HCT116 (cell line): ENCODE results near the gene SET. TPM values are rescaled to one million over a fixed set of nuclear protein-coding genes. Genes with fewer than 3 reads are reported as not detected.
"Not testable (repeated sequence)": the region's sequence is repeated elsewhere in the genome, so short reads cannot be mapped to it uniquely, and the experiment has no call there.

ENCODE experiments used
- ATAC-seq: fragments of 200-7000 bp; cut with Tn5 transposase; 2 replicates; pipeline ENCODE4 v1.9.1; 2020; ENCODE audit warnings: mild to moderate bottlenecking, moderate library complexity
- BruUV-seq: library from RNA; stranded (reverse); fragments of 400-500 nt; replicated peaks from 2 replicates; lab custom pipeline; 2021; lab: Mats Ljungman, UMichigan
- CTCF ChIA-PET: fragments of 300-600 bp; sonication (Branson Sonifier 250); formaldehyde crosslinking; loops from one replicate; lab custom pipeline; 2021; ENCODE audit warnings: antibody characterized with exemption; lab: Charles Lee
- POLR2A ChIA-PET: fragments of 300-600, 350-600 bp; sonication (Branson Sonifier 250); formaldehyde crosslinking; loops from one replicate; lab custom pipeline; 2021; ENCODE audit warnings: antibody characterized with exemption; lab: Charles Lee
- RAD21 ChIA-PET, 2 experiments: fragments of 300-600 bp; sonication (Branson Sonifier 250); formaldehyde crosslinking; loops; one replicate each; lab custom pipeline; 2023; ENCODE audit warnings: low total read pairs in 2 of 2; ENCODE audit not compliant: uncharacterized antibody in 2 of 2, unreplicated experiment in 2 of 2, low non-redundant PET in 1 of 2; lab: Charles Lee
- DNase-seq: peaks from one replicate; pipeline ENCODE4 v3.0.0-alpha.2; 2010; ENCODE audit warnings: low read depth, low spot score
- H2AFZ ChIP-seq: fragments of 200-600 bp; shearing (Covaris generic), sonication (generic); 2 replicates; pipeline ENCODE4 v1.6.1; 2017; ENCODE audit warnings: low read depth, mixed run types, mixed read lengths, antibody characterized with exemption, low read length; ENCODE audit not compliant: poor library complexity, severe bottlenecking
- H3K27ac ChIP-seq: 2 replicates; pipeline ENCODE4 v1.5.1; 2012; ENCODE audit warnings: low read depth, low read length
- H3K27me3 ChIP-seq: fragments of 200-600 bp; sonication (generic); 2 replicates; pipeline ENCODE4 v1.6.1; 2016; ENCODE audit warnings: mixed run types, low read length, mixed read lengths; ENCODE audit not compliant: insufficient read depth
- H3K36me3 ChIP-seq, 2 experiments: fragments of 200-500 bp in 1 of 2; fragments of 200-600 bp in 1 of 2; sonication (Bioruptor generic) in 1 of 2; sonication (generic) in 1 of 2; 2 replicates each; pipeline versions ENCODE4 v1.5.1 to v1.6.1; 2014 to 2016; ENCODE audit warnings: low read length in 2 of 2, inconsistent platforms in 1 of 2, mixed read lengths in 1 of 2, mixed run types in 1 of 2; ENCODE audit not compliant: insufficient read depth in 2 of 2, control insufficient read depth in 1 of 2
- H3K4me1 ChIP-seq, 2 experiments: fragments of 200-600 bp in 1 of 2; sonication (generic) in 1 of 2; 2 replicates each; pipeline versions ENCODE4 v1.5.1 to v1.6.1; 2012 to 2017; ENCODE audit warnings: low read length in 2 of 2, inconsistent platforms in 1 of 2, mild to moderate bottlenecking in 1 of 2, mixed read lengths in 1 of 2, mixed run types in 1 of 2, moderate library complexity in 1 of 2; ENCODE audit not compliant: insufficient read depth in 2 of 2, control insufficient read depth in 1 of 2
- H3K4me2 ChIP-seq: fragments of 200-600 bp; sonication (generic); 2 replicates; pipeline ENCODE4 v1.6.1; 2017; ENCODE audit warnings: mixed run types, low read length, mixed read lengths
- H3K4me3 ChIP-seq, 2 experiments: fragments of 200-600 bp in 1 of 2; sonication (generic) in 1 of 2; replicated peaks in 1 of 2; 2 replicates each; pipeline ENCODE4 v1.5.1; 2011 to 2016; ENCODE audit warnings: low read length in 2 of 2, control low read depth in 1 of 2, low read depth in 1 of 2, mild to moderate bottlenecking in 1 of 2, mixed read lengths in 1 of 2, mixed run types in 1 of 2
- H3K79me2 ChIP-seq: fragments of 200-600 bp; sonication (generic); 2 replicates; pipeline ENCODE4 v1.6.1; 2017; ENCODE audit warnings: mild to moderate bottlenecking, mixed run types, low read length, moderate library complexity, mixed read lengths; ENCODE audit not compliant: insufficient read depth
- H3K9ac ChIP-seq: fragments of 200-600 bp; sonication (generic); 2 replicates; pipeline ENCODE4 v1.6.1; 2016; ENCODE audit warnings: low read length, mixed read lengths
- H3K9me2 ChIP-seq: fragments of 200-600 bp; sonication (generic), shearing (Covaris generic); 2 replicates; pipeline ENCODE4 v1.6.1; 2017; ENCODE audit warnings: mixed run types, mild to moderate bottlenecking, moderate library complexity; ENCODE audit not compliant: insufficient read depth
- H3K9me3 ChIP-seq, 2 experiments: fragments of 200-500 bp in 1 of 2; fragments of 200-600 bp in 1 of 2; sonication (Bioruptor generic) in 1 of 2; sonication (generic) in 1 of 2; 2 replicates each; pipeline ENCODE4 v1.6.1; 2014 to 2017; ENCODE audit warnings: low read length in 2 of 2, mixed read lengths in 2 of 2, inconsistent platforms in 1 of 2, low read depth in 1 of 2, mild to moderate bottlenecking in 1 of 2, mixed run types in 1 of 2, moderate library complexity in 1 of 2; ENCODE audit not compliant: control insufficient read depth in 1 of 2, insufficient read depth in 1 of 2
- H4K20me1 ChIP-seq: fragments of 200-600 bp; sonication (generic), shearing (Covaris generic); 2 replicates; pipeline ENCODE4 v1.6.1; 2017; ENCODE audit warnings: mixed run types, mild to moderate bottlenecking, moderate library complexity; ENCODE audit not compliant: insufficient read depth
- CBX3 ChIP-seq: IDR thresholded peaks from 2 replicates; pipeline ENCODE4 v1.6.1; 2012; ENCODE audit warnings: low read depth
- CEBPB ChIP-seq: IDR thresholded peaks from 2 replicates; pipeline ENCODE4 v1.6.1; 2012; ENCODE audit warnings: low read depth
- EGR1 ChIP-seq: IDR thresholded peaks from 2 replicates; pipeline ENCODE4 v1.6.1; 2012; ENCODE audit warnings: low read depth
- EZH2phosphoT487 ChIP-seq: fragments of 200-600 bp; IDR thresholded peaks from 2 replicates; pipeline ENCODE4 v1.6.1; 2018; ENCODE audit warnings: antibody characterized with exemption, borderline replicate concordance
- FOSL1 ChIP-seq: IDR thresholded peaks from 2 replicates; pipeline ENCODE4 v1.6.1; 2012; ENCODE audit warnings: low read depth
- JUND ChIP-seq: IDR thresholded peaks from 2 replicates; pipeline ENCODE4 v1.6.1; 2012
- POLR2AphosphoS5 ChIP-seq: IDR thresholded peaks from 2 replicates; pipeline ENCODE4 v1.6.1; 2011; ENCODE audit warnings: mild to moderate bottlenecking, low read depth, low read length, moderate library complexity
- SP1 ChIP-seq: IDR thresholded peaks from 2 replicates; pipeline ENCODE4 v1.6.1; 2012; ENCODE audit warnings: low read depth
- intact Hi-C: fragments of 100-400 bp; cut with micrococcal nuclease; formaldehyde crosslinking; loops from 2 replicates; pipeline ENCODE4 v1.10.0; 2022
- total RNA-seq: library from RNA; stranded (reverse); gene quantifications from one replicate; pipeline ENCODE4 v1.2.1, GENCODE V29; 2021; ENCODE audit not compliant: unreplicated experiment
- TF ChIP-seq, protein P1 (sequence below): IDR thresholded peaks from 2 replicates; pipeline ENCODE4 v1.6.1; 2012

The SET gene
- total RNA-seq, 1 experiment from 2014 or later = 595 TPM

DNA sequence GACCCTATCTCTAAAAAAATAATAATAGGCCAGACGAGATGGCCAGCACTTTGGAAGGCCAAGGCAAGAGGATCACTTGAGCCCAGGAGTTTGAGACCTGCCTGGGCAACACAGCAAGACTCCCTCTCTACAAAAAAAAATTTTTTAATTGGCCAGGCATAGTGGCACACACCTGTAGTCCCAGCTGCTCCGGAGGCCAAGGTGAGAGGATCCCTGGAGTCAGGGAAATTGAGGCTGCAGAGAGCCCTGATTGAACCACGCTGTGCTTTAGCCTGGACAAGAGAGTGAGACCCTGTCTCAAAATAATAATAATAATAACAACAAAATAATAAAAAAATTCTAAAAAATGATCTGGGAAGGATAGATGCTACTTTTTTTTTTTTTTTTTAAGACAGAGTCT lies 31.2 kb upstream of the SET start:
- ATAC-seq (no peak), DNase-seq (no peak)
- no peaks in the 10 kb centered on the region for H4K20me1 ChIP-seq
- CTCF ChIA-PET = interaction anchor here (1.1 kb wide), 1 partner anchor 22 kb away, joined by 3 read pairs; no protein-coding TSS in a partner anchor
- H3K36me3 ChIP-seq = no peaks in the 10 kb centered on the region; a peak in 1 of 4 replicates
- H3K9me2 ChIP-seq = no peaks in the 10 kb centered on the region
- RAD21 ChIA-PET = no interaction called here
- no peak overlapping the region for H2AFZ ChIP-seq
- no TSS peak for BruUV-seq
- intact Hi-C loops = no loop called here
- H3K79me2 ChIP-seq = peaks cover 30% of the 10 kb centered on the region
- no peak overlapping the region for H3K4me2 ChIP-seq
- POLR2A ChIA-PET = interaction anchor here (0.8 to 0.9 kb wide), 2 partner anchors 26 to 50 kb away, joined by 3 read pairs; no protein-coding TSS in a partner anchor
- H3K4me1 ChIP-seq = peaks cover 6 to 32% of the 10 kb centered on the region in 2 experiments
- no peaks in the 10 kb centered on the region for H3K27me3 ChIP-seq
- H3K9me3 ChIP-seq = no peaks in the 10 kb centered on the region
- no peak overlapping the region for H3K4me3 ChIP-seq
- TF ChIP-seq EZH2phosphoT487 = no peak
- TF ChIP-seq JUND = no peak
- TF ChIP-seq, protein P1, sequence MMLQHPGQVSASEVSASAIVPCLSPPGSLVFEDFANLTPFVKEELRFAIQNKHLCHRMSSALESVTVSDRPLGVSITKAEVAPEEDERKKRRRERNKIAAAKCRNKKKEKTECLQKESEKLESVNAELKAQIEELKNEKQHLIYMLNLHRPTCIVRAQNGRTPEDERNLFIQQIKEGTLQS = no peak
- TF ChIP-seq, all 23 proteins: peak for 0
- H3K27ac ChIP-seq = peak overlapping the region; percentile 90; the same call in 1 of the 2 replicates
- no peak overlapping the region for H3K9ac ChIP-seq

GRCh38 chr9:128666481-128666941 lies 22.5 kb upstream of the SET start:
- Histone ChIP-seq H3K4me1 (peaks cover 26 to 31% of the 10 kb centered on the region in 2 experiments), H3K27ac (peak overlapping the region; percentile 44), H3K9ac (peak overlapping the region; percentile 27; the same call in 1 of the 2 replicates), H3K4me2 (peak overlapping the region; percentile 67), H3K4me3 (peak overlapping the region in 1 of 2 experiments; percentile 14; a peak in 1 of 4 replicates)
- intact Hi-C loops, H3K79me2 ChIP-seq, H2AFZ ChIP-seq, H3K9me2 ChIP-seq, H3K36me3 ChIP-seq, H4K20me1 ChIP-seq, CTCF ChIA-PET, H3K9me3 ChIP-seq, RAD21 ChIA-PET, BruUV-seq, H3K27me3 ChIP-seq: not testable (repeated sequence)
- peak; percentile 65 for DNase-seq
- peak; percentile 74 for TF ChIP-seq JUND
- TF ChIP-seq SP1 = peak; percentile 50; the same call in 1 of the 2 replicates
- peak; percentile 66 for TF ChIP-seq CEBPB
- 0 out of 2 replicates have a peak, but pooled peaks have one; percentile 18 for TF ChIP-seq POLR2AphosphoS5
- 0 out of 2 replicates have a peak, but pooled peaks have one; percentile 17 for TF ChIP-seq EGR1
- peak; percentile 73 for TF ChIP-seq FOSL1
- peak; percentile 86; the same call in 1 of the 2 replicates for TF ChIP-seq CBX3
- ATAC-seq = peak; percentile 65
- POLR2A ChIA-PET = interaction anchor here (0.7 to 1.7 kb wide), 4 partner anchors 10 to 457 kb away, joined by 3 to 8 read pairs (median 3); partner anchors contain the start of gene DYNC2I2
